Measurements from ENCODE around the gene SCN4A.
"Not testable (repeated sequence)": the region's sequence is repeated elsewhere in the genome, so short reads cannot be mapped to it uniquely, and the experiment has no call there.

SCN4A gene

GRCh38 chr17:63984651-63985386 is 12.1 kb upstream of the SCN4A start:
- no peak for DNase-seq (ENCODE audit: low spot score)

DNA sequence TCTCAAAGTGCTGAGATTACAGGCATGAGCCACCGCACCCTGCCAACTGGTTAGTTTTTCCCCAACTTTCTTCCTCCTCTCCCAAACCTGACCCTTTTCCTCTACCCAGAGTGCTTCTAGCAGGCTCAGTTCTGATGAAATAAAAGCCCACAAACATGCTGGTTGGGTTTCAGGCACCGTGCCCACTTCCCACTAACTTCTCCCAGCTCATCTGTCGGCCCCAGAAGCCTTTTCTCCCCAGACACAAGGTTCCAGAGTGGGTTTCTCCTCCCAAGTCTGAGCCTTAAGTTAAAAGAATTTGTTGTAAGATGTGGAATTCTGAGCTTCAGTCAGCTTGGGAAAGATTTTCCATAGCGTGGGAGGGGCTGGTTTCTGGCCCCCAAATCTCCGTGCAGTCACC is 11.5 kb upstream of the SCN4A start:
- no peak for DNase-seq (ENCODE audit: low spot score)

GRCh38 chr17:63983320-63983719 is 10.6 kb upstream of the SCN4A start:
- no peak for DNase-seq (ENCODE audit: low spot score)

- DNase-seq (ENCODE audit: low spot score) = not testable (repeated sequence)
Observed at GRCh38 chr17:63982641-63983040, 9.9 kb upstream of the SCN4A start.

DNA sequence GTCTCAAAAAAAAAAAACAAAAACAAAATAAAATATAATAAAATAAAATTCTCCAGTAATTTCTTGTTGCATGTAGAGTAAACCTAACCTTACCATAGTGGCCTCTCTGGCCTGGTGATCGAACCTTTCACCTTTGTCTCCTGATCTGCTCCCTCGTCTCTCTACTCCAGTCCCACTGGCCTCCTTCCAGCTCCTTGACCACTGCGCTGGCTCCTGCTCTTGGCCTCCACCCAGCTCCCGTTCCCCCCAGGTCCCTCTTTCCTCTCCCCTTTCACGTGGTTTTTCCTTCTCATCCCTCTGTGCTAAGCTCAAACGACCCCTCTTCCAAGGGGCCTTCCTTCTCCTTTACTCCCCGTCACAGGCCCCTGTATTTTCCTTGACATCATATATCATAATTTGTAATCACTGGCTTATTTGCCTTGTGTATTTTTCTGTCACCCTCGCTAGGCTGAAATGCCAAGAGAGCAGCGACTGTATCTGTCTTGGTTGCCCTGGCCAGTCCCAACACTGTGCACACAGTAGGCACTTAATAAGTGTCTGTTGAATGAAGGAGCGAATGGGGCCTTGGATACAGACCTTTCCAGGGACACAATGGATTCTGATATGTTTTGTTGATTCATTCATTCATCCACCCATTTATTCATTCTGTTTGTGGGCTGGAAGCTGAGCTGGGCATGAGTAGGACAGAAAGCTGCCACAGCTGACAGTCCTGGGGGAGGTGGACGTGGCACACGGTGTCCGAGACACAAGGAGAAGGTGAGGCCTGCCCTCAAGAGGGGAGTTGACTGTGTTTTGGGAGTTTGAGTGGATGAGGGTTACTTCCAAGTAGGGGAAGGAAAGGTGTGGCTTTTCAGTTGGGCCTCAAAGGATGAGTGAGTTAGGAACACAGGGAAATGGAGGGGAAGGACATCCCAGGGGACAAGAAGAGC is 5.8 kb upstream of the SCN4A start:
- DNase-seq (ENCODE audit: low spot score) = no peak

DNA sequence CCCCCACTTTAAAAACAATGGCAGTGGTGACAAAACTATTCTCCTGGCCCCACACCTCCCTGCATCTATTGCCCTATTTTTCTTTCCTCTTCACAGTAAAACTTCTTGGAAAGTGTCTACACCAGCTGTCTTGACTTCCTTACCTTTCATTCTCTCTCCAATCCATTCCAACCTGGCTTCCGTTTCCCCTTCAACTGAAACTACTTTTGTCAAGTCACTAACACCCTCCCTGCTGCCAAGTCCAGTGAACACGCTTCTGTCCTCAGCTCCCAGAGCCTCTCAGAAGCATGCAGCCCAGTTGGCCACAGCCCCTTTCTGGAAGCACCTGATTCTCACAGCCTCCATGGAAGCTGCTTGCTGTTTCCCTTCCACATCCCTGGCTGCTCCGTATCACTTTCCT is 4.0 kb upstream of the SCN4A start:
- no peak for DNase-seq (ENCODE audit: low spot score)

DNA sequence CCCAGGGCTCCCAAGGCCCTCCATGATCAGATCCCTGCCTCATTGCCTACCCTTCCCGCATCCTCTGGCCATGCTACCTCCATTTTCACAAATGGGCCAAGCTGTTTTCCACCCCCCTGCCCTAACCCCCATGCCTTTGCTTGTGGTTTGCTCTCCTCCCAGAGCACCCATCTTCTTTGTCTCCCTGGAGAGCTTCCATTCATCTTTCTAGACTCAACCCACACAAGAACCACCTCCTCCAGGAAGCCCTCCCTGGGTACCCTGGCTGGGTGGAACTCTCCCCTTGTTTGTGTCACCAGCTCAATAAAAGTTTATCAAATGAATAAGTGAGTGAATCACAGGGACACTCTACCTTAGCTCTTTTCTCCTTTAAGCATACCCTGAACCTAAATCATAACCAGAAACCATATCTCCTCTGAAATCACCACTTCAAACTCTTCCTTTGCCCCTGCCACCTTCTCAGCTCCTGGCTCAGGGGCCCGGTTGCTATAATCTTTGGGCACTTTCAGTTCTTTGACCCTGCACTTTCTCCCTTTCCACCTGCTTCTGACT is 2.9 kb upstream of the SCN4A start:
- no peak for DNase-seq (ENCODE audit: low spot score)

GRCh38 chr17:63974594-63975192 is 2.0 kb upstream of the SCN4A start:
- DNase-seq (ENCODE audit: low spot score) = no peak

- no peak for DNase-seq (ENCODE audit: low spot score)
Observed at GRCh38 chr17:63973930-63974593, 1.3 kb upstream of the SCN4A start.

GRCh38 chr17:63973247-63973646 is 529 bp upstream of the SCN4A start:
- no peak for DNase-seq (ENCODE audit: low spot score)

DNA sequence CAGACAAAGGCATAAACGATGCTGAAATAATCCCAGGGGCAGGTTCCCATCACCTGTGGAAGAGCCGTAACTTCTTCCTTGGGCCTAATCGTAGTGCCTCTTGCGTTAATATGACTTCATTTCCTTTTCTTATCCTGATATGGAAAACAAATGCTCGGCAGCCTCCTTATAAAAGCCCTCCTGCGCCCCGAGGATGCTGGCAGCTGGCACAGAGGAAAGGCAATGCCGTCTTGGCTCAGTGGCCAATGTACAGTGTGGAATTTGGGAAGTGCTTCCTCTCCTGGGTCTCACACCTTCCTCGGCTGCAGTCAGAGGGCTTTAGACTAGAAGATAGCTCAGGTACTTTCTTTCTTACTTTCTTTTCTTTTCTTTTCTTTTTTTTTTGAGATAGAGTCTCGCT is 3.4 kb downstream of the SCN4A start:
- DNase-seq (ENCODE audit: low spot score) = no peak

DNA sequence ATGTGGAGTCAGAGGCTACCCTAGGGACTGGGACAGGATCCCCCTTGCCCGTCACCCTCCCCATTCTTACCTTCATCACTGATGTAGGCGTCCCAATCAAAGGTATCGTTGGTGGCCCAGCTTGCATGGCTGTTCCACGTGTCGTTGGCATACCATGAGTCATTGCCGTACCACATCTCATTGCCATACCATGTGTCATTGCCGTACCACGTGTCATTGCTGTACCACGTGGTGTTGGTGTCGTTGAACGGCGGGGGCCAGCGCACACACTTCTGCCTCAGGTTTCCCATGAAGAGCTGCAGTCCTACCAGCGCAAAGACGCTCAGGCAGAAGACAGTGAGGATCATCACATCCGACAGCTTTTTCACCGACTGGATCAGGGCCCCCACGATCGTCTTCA is 4.8 kb downstream of the SCN4A start:
- DNase-seq (ENCODE audit: low spot score) = no peak

GRCh38 chr17:63966646-63967264 is 6.0 kb downstream of the SCN4A start:
- no peak for DNase-seq (ENCODE audit: low spot score)

- DNase-seq (ENCODE audit: low spot score) = no peak
Observed at GRCh38 chr17:63963123-63963522, 9.6 kb downstream of the SCN4A start.

- DNase-seq (ENCODE audit: low spot score) = no peak
Observed at GRCh38 chr17:63962298-63962744, 10.4 kb downstream of the SCN4A start.

DNA sequence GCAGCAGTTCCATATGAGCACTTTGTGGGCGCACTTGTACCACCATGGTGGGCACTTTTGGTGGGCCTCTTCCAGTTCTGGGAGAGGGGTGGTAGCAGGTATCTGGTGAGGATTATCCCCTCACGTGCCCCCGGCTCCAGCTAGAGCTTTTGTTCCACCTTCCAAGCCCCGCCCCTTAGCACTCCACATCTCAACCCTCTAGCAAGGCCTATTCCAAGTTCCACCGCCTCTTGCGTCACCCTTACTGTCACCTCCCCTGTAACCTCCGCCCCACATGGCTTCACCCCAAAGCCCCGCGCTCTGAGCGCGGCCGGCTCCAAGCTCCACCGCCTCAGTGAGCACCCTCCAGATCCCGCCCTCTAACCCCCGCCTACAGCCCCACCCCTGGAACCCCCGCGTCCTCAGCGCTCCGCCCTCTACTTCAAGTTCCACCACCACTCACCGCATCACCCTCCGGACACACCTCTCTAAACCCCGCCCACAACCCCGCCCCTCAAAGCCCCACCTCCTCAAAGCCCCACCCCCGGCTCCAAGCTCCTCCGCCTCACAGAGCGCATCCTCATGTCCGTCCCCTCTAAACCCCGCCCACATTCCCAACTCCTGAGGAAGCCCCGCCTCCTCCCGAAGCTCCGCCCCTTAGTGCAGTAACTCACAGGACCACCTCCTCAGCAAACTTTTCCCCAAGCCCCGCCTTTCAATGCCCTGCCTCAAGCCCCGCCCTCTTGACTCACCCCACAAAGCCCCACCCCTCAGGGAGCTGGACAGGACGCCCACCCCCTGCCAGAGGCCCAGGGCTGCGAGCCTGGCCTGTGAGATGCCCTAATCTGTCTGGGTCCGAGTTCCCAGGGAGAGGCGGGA is 11.1 kb downstream of the SCN4A start:
- no peak for DNase-seq (ENCODE audit: low spot score)

- no peak for DNase-seq (ENCODE audit: low spot score)
Observed at GRCh38 chr17:63960430-63960829, 12.3 kb downstream of the SCN4A start.

GRCh38 chr17:63960006-63960405 is 12.7 kb downstream of the SCN4A start:
- DNase-seq (ENCODE audit: low spot score) = no peak

DNA sequence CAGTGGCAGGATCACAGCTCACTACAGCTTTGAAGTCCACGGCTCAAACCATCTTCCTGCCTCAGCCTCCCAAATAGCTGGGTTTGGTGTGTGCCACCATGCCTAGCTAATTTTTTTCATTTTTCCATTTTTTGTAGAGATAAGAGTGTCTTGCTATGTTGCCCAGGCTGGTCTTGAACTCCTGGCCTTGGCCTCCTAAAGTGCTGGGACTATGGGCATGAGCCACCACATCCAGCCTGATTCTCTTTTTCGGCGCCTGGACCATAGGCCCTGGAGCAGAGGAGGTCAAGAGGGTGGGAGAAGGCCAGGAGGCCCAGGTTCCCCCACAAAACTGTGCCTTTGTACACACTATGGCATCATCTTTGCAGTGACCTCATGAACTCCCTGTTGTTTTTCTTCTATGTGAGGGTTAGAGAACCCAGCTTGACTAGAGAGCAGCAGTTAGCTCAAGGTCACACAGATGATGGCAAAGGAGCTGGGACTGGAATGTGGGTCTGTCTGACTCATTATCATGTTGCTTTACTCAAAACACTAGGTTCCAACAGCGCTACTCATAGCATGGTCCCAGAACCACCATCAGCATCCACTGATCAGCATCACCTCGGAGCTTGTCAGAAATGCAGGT is 16.3 kb downstream of the SCN4A start:
- no peak for DNase-seq (ENCODE audit: low spot score)

DNA sequence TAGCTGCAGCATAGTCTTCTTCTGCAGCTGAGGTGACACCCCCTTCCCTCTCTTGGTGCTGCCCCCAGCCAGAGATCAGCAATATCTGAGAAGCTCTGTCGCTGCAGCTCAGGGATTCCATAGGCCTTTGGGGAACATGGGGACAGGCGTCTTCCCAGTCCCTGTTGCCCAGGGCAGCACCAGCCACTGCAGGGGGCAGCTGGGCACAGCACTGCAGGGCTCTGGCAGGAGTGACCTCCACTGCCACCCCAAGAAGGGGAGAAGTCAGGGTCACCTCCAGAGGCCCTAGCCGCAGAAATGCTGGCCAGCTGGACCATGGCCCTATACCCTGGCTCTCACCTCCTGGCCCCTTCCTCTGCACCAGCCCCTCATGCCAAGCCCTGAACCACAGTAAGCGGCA is 16.9 kb downstream of the SCN4A start:
- DNase-seq (ENCODE audit: low spot score) = no peak

Measured in D341Med (cell line).